ENCODE data around the gene HEXD.

DNA sequence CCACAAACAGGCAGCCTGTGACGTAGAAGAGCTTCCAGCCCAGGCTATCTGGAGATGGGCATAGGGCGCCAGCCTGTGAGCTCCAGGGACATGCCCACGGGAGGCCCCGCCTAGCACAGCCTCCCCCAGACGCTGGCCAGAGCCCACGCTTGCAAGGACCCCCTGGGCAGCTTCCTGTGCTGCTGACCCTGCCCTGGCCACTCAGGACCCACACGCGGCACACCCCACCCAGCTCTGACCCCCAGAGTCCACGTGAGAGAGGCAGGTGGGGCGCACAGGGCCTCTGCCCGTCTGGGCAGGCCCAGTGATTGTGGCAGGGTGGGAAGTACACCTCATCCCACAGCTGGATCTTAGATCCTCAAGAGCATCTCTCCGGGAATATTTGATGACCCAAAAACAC, 28.5 kb downstream of the HEXD start:
- TF ChIP-seq, protein P1, sequence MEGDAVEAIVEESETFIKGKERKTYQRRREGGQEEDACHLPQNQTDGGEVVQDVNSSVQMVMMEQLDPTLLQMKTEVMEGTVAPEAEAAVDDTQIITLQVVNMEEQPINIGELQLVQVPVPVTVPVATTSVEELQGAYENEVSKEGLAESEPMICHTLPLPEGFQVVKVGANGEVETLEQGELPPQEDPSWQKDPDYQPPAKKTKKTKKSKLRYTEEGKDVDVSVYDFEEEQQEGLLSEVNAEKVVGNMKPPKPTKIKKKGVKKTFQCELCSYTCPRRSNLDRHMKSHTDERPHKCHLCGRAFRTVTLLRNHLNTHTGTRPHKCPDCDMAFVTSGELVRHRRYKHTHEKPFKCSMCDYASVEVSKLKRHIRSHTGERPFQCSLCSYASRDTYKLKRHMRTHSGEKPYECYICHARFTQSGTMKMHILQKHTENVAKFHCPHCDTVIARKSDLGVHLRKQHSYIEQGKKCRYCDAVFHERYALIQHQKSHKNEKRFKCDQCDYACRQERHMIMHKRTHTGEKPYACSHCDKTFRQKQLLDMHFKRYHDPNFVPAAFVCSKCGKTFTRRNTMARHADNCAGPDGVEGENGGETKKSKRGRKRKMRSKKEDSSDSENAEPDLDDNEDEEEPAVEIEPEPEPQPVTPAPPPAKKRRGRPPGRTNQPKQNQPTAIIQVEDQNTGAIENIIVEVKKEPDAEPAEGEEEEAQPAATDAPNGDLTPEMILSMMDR (IDR thresholded peaks at IDR 0.05): no peak
- no peak for TF ChIP-seq POLR2A (IDR thresholded peaks at IDR 0.05)

All from esophagus squamous epithelium (tissue), 4 donors.